BE2C (cell line): ENCODE results near the gene DIS3L2.

ENCODE experiments used
- DNase-seq: peaks from one replicate; pipeline ENCODE4 v3.0.0-alpha.2; 2020
- H3K27me3 ChIP-seq: fragments of 250-450 bp; sonication (Bioruptor Pico); 2 replicates; pipeline ENCODE4 v1.5.1; 2020; ENCODE audit warnings: mild to moderate bottlenecking
- H3K36me3 ChIP-seq: fragments of 250-450 bp; sonication (Bioruptor Pico); 2 replicates; pipeline ENCODE4 v1.5.1; 2020; ENCODE audit warnings: mild to moderate bottlenecking
- H3K4me1 ChIP-seq: fragments of 250-450 bp; sonication (Bioruptor Pico); 2 replicates; pipeline ENCODE4 v1.5.1; 2020
- H3K4me3 ChIP-seq: 2 replicates; pipeline ENCODE4 v1.5.1; 2011; ENCODE audit warnings: low read depth, low read length
- H3K9me3 ChIP-seq: fragments of 250-450 bp; sonication (Bioruptor Pico); 2 replicates; pipeline ENCODE4 v1.5.1; 2020
- CTCF ChIP-seq: IDR thresholded peaks from 2 replicates; pipeline ENCODE4 v1.5.1; 2012; ENCODE audit warnings: mild to moderate bottlenecking, low read depth, low read length

Gene DIS3L2

DNA sequence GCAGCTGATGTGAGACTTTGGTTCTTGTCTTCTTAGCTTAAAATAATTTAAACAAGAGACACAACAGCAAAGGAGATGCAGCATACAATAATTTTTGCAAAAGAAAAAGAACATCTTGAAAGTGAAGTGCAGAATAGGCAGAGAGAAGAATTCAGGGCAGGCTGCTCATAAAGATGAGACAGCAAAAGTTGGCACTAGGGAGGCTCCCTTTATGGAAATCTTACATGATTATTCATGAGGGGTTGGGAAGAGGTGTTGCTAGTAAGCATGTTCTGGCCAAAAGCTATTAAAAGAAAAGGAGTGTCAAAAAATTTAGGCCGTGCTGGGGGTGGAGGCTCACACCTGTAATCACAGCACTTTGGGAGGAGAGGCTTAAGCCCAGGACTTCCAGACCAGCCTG lies 412.8 kb downstream of the DIS3L2 start:
- Histone ChIP-seq H3K36me3 (no peaks in the 10 kb centered on the region), H3K27me3 (no peaks in the 10 kb centered on the region; the same call in 1 of the 2 replicates), H3K9me3 (no peaks in the 10 kb centered on the region), H3K4me1 (no peaks in the 10 kb centered on the region), H3K4me3 (no peak overlapping the region)
- TF ChIP-seq CTCF, result no peak
- DNase-seq, result no peak

DNA sequence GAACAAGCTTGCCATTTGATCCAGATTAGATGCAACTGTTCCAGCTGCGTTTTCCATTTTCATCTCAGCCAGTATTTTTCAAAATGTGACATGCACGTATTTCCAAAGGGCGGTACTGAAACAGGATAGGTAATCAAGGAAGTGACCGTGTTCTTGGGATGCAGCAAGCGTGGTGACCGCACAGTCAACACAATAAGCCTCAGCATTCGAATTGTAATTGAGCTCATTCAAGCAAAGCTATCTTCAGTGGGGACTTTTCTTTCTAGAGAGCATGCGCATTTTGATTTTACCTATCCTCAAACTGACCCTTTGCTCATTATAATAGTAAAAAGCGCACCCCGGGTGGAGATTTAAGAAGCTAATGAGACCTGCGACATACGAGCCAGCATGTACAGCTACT lies 413.7 kb downstream of the DIS3L2 start:
- Histone ChIP-seq H3K4me3 (no peak overlapping the region), H3K36me3 (no peaks in the 10 kb centered on the region), H3K27me3 (no peaks in the 10 kb centered on the region; the same call in 1 of the 2 replicates), H3K9me3 (no peaks in the 10 kb centered on the region), H3K4me1 (no peaks in the 10 kb centered on the region)
- TF ChIP-seq CTCF, result no peak
- DNase-seq, result no peak

GRCh38 chr2:232376260-232376659 lies 414.7 kb downstream of the DIS3L2 start:
- no peak for DNase-seq
- Histone ChIP-seq H3K27me3 (no peaks in the 10 kb centered on the region; the same call in 1 of the 2 replicates), H3K4me3 (no peak overlapping the region), H3K36me3 (no peaks in the 10 kb centered on the region), H3K4me1 (no peaks in the 10 kb centered on the region), H3K9me3 (no peaks in the 10 kb centered on the region)
- TF ChIP-seq CTCF, result no peak

- H3K4me3 ChIP-seq, result no peak overlapping the region
- peaks cover 4% of the 10 kb centered on the region for H3K27me3 ChIP-seq
- no peak for TF ChIP-seq CTCF
- no peaks in the 10 kb centered on the region for H3K9me3 ChIP-seq
- no peaks in the 10 kb centered on the region for H3K36me3 ChIP-seq
- no peaks in the 10 kb centered on the region for H3K4me1 ChIP-seq
- DNase-seq, result no peak
Measured at GRCh38 chr2:232376713-232377112, 415.2 kb downstream of the DIS3L2 start.

DNA sequence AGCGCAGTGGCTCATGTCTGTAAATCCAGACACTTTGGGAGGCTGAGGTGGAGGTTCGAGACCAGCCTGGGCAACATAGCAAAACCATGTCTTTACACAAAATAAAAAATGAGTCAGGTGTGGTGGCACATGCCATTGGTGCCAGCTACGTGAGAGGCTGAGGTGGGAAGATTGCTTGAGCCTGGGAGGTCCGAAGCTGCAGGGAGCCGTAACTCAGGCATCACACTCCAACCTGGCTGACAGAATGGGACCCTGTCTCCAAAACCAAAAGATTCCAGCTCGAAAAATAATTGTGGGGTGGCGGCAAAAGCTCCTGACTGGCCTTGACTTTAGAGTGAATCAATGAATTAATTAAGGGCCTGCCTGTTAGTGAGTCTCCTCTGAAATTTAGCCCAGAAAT lies 415.8 kb downstream of the DIS3L2 start:
- DNase-seq, result peak; percentile 1

More for the DNA sequence above, 415.8 kb downstream of the DIS3L2 start:
- TF ChIP-seq CTCF, result no peak
- Histone ChIP-seq H3K36me3 (no peaks in the 10 kb centered on the region), H3K4me1 (no peaks in the 10 kb centered on the region), H3K9me3 (no peaks in the 10 kb centered on the region), H3K4me3 (no peak overlapping the region), H3K27me3 (peaks cover 10% of the 10 kb centered on the region)
